Jurkat, Clone E6-1 (cell line): ENCODE data around the gene XK.
A peak's percentile ranks its signal among the peaks of the same experiment; 100 is the strongest.

ENCODE experiments used
- DNase-seq: peaks from one replicate; pipeline ENCODE4 v3.0.0-alpha.2; 2011; ENCODE audit warnings: low read depth, low spot score
- H3K4me3 ChIP-seq: 2 replicates; pipeline ENCODE4 v1.5.1; 2011; ENCODE audit warnings: mild to moderate bottlenecking, low read length, control low read depth, moderate library complexity

Gene XK

DNA sequence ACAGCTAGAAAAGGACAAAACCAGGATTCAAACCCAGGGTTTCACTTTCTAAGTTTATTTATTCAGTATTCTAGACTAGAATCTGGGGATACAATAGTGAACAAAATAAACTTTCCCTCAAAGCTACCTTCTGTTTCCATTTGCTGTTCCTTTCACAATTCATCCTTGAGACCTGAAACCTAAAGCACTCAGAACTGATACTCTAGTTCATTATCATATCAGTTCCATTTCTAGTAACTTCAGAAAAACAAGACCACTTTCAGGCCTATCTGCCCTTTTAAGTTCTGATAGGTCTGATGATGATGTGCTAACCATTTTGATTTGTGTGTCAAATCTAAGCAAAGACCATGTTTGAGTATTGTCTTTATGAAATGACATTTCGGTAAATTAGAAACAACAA lies 7.8 kb upstream of the XK start:
- DNase-seq: no peak
- no peak overlapping the region for H3K4me3 ChIP-seq

DNA sequence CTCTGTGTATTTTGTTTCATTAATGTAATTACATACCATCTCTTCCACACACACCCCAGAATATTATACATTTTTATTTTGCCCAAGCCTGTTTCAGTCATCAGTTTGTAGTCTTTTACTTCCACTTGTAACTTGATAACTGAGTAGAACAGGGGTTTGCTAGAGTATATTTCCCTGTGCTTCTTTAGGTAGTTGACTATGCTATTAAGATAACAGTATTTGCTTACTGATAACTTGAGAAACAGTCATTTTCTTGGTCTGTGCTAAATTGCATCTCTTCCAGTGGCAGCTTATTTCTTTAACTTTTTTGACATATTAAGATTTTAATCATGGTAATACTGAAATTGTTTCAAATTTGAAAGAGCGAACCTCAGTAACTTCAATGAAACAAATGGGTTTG lies 7.0 kb upstream of the XK start:
- H3K4me3 ChIP-seq: no peak overlapping the region
- no peak for DNase-seq

DNA sequence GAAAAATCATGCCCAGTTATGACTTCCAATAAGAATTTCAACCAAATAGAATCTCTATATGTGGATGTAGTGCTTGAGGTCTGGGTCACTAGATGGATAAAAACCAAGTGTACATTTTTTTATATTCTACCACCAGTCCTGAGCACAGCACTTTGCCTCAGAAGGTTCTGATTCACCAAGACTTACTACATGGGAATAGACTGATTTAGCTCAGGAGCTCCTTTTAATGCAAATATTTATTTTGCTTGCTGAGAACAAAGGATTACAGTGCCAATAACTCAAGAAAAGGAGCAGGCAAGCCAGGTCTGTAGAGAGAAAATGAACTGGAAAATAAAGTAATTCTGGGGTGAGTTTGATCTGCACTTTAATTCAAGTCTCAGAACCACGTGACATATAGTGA lies 6.4 kb upstream of the XK start:
- H3K4me3 ChIP-seq: no peak overlapping the region

DNA sequence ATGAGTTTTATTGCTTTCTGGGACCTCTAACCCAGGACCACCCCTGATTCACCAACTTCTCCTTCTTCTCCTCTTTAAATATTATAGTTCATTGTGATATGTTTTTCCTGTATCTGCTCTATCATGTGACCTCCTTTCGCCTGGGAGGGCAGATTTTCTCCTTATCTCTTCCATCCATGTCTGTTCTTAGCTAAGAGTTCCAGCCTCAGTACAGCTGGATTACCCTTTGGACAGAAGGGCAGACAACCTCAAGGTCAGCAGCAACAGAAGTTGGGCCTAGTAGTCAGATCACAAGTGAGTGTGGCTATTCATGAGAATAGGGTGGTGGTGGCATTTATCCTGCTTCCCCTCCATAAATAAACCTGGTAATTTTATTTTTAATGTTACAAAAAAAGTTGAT lies 5.7 kb upstream of the XK start:
- H3K4me3 ChIP-seq: no peak overlapping the region
- no peak for DNase-seq

More for the DNA sequence above, 6.4 kb upstream of the XK start:
- no peak for DNase-seq

DNA sequence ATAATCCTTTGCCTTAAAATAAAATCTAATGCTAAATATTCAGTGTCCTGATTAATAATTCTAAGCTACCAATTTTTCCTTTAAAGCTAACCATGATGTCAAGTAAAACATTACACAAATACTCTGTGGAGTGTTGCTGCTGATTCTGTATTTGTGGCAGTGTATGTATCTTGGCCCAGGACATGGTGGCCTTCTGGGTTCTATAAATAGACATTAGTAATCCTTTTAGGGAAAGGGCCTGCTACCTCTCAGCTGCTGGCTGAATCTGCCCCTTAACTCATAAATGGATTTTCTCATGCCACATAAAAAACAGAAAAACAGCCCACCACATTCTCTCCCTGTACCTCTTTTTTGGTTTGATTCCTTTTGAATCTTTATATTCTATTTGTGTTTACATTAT lies 1.2 kb upstream of the XK start:
- H3K4me3 ChIP-seq: no peak overlapping the region

DNA sequence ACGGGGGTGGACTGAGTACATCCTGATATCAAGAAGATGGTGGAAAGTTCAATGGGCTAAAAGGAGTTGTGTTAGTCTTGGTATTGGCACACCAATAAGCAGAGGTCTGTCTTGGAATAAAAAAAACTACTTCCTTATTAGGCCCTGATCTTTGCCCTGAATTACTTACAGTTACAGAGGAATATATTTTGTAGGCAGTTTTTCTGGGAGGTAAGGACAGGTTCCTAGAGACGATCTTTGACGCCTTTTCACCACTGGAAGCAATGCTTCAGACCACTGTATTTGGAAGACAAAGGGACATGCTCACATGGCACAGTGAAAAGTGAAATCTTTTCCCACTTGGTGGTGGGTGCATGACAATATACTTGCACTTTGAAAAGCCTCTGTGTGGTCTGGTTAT lies 618 bp upstream of the XK start:
- no peak overlapping the region for H3K4me3 ChIP-seq
- DNase-seq: no peak

More for the DNA sequence above, 1.2 kb upstream of the XK start:
- no peak for DNase-seq

DNA sequence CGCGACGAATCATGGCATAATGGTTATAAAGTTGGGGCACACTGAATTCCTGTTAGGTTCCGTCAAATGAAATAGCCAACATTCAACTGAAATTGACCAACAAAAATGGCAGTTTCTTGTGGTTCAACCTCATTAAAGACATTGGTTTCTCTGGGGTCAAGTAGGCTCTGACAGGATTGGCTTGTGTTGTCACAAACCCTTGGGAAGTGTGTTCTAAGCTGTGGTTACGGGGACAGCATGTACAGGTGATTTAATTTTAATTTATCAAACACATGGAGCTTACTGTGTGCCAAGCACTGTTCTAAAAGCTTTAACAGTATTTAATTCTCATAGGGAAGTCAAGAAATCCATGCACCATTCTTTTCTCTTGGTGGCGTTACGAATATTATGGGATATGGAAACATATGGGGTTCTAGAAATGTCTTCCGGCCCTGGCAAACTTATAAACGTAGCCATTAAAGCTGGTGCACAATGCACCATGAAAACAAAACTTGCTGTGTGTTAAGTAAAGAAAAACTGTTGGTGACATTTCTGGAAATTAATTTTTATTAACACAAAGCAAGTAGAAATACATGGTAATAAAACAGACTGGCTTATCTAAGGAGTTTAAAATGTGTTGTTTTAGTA lies 891 bp downstream of the XK start:
- no peak overlapping the region for H3K4me3 ChIP-seq
- no peak for DNase-seq

DNA sequence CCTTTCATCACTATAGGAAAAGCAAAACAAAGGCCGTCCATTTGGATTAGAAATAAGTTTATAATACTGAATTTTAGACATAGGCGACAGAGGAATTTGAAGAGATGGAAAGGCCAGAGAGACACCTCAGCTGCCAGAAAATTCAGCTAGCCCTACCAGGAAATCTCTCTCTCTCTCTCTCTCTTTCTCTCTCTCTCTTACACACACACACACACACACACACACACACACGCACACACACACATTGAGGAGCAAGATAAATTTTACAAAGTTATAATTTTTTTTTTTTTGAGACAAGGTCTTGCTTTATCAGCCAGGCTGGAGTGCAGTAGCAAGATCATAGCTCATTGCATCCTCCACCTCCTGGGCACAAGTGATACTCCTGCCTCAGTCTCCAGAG lies 1.4 kb downstream of the XK start:
- DNase-seq: no peak

DNA sequence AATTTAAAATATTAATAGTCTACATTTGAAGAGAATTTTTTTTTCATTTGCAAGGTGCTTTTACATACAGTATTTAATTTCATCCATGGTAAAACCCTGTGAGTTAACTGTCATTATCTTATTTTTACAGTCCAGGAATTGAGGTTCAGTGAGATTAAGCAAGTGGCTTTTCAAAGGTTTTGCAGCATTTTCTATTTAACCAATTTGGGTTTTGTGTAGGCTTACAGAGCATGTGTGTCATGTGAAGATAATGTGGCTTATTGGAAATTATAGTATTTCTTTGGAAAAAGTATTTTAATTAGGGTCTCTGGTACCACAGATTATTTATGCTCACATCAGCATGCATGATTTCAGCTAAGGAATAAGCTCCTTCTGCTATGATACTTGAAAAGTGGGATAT lies 4.5 kb downstream of the XK start:
- H3K4me3 ChIP-seq: no peak overlapping the region
- DNase-seq: no peak

More for the DNA sequence above, 1.4 kb downstream of the XK start:
- H3K4me3 ChIP-seq: no peak overlapping the region

DNA sequence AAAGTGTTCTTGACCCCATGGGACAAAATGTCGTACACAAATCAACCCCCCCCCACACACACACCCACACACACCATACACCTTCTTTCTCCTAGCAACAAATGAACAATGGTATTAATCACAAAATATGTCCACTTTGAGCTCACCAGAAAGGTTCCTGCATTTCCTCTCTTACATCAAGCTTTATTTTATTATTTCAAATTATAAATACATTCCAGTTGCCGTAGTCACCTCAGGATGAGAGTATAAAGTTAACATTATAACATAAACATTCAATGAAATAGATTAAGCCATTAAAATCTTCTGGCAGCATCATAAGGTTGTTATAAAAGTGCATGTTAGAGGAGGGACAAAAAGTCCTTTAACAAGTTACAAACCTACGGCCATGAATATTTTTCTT lies 7.3 kb downstream of the XK start:
- DNase-seq: no peak

DNA sequence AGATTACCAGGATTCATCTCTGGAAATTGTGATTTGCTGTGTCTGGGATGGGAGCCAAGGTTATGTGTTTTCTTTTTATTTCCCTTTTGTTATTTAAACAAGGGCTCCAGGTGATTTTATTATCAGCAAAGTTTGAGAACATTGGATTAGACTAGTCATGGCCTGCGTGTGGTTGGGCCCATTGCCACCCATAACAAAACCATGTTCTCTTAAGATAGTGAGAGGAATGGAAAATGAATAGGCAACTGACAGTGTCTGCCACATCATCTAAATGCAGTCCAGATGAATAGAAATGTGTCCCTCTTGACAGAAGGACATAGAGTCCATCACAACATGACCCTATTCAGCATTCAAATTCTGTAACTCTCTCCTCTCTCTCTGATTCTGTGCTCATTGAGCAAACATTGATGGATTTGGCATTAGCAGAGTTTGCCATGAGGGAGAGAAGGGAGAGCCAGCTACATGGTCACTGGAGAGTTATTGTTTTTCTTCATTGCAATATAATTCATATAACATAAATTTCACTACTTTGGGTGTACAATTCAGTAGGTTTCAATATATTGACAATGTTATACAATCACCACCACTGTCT lies 11.7 kb downstream of the XK start:
- no peak overlapping the region for H3K4me3 ChIP-seq
- no peak for DNase-seq

More for the DNA sequence above, 7.3 kb downstream of the XK start:
- no peak overlapping the region for H3K4me3 ChIP-seq

DNA sequence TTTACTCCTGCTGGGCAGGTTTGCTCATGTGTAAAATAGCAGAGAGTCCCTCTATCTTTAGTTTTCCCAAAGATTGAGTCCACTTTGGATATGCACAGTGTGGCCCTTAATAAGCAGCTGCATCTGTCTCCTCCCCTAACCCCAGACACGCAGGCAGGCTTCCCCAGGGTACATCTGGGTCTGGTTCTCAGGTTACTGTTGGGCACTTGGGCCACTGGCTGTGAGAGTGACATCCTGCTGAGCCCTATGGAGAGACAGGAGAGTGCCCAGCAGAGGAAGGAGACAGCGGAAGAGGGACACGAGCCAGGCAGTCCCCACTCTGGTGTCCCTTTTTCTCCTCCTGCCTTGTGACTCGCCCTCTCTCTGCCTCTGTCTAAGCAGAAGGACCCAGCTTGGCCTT lies 16.0 kb downstream of the XK start:
- DNase-seq: no peak
- H3K4me3 ChIP-seq: no peak overlapping the region

DNA sequence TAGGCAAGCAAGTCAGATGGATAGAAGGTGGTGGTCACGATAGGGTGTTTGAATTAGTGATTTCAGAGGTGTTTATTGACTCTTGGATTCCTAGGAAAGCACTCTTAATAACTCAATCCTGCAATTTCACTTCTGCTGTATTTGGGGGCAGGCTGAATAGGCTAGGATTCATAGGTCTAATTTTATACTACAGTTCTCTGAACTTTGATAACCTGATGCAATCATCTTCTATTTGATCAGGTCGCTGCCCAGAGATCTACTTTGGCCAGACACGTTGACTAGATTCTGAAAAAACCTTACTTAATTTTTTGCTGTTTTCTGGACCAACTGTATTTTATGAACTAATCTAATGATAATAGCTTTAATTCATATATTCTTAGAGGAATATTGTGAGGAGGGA lies 26.4 kb downstream of the XK start:
- no peak overlapping the region for H3K4me3 ChIP-seq
- no peak for DNase-seq

DNA sequence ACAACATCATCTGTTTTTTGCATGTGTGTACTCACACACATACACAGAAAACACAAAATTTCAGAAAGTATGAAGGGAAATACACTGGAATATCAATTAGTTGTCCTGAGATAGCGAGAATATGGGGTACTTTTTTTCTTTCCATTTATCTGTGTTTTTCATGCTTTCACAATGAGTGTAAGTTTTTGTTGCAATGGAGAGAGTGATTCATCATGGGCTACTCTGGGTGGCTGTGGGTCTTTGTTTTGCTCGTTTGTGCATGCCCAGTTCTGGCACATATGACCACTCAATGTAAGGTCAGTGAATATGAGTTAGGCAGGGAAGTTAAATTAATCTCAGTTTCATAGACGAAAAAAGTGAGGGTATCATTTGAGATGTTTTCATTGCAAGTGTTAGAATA lies 26.9 kb downstream of the XK start:
- DNase-seq: no peak
- H3K4me3 ChIP-seq: no peak overlapping the region

DNA sequence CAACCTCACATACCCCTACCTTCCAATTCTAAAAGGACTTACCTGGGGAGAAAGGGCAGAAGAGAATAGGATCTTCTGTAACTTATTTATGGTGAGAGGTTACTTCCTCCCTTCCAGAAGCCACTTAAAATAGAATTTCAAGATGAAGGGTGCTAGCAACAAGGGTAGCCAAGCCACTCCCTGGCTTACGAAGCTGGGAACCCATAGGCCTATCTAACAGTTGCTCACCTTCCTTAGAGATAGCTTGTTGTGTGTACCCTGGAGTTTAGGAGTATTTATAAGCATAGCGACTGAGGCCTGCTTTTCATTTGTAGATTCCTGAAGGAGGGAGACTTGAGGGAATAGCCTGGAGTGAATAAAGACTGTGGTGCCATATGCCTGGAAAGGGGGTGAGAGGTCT lies 28.9 kb downstream of the XK start:
- DNase-seq: no peak
- no peak overlapping the region for H3K4me3 ChIP-seq

DNA sequence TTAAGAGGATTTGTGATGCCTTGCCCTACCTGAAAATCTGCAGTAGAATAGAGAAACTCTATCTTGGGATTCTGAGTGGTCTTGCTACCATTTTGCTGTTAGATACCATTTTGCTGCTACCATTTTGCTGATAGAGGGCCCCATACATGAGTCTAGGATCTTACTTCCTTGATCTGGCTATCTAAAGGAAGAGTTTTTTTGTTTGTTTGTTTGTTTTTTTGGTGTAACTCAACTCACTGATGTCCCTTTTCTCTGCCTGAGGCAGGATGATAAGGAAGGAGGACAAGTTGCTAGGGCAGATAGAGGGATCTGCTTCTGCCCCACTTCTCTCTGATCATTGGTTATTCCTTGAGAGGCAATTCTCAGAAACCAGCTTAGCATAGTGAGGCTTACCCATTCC lies 31.0 kb downstream of the XK start:
- DNase-seq: no peak
- no peak overlapping the region for H3K4me3 ChIP-seq

DNA sequence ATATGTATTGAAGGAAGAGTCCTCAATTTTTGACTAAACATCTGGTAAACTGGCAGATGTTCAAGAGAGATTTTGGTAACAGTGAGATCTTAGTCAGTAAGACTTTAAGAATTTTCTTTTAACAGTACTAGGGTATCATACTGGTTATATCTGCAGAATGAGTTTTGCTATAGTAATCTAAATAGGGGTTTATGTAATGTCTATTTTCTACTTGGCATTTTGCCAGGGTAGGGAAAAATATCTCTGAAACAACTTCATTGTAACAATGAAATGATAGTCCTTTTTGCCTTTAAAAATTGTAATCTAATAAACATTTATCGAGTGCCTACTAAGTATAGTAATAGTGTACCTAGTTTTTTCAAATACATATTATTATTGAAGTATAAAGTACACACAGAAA lies 32.1 kb downstream of the XK start:
- H3K4me3 ChIP-seq: no peak overlapping the region
- no peak for DNase-seq

DNA sequence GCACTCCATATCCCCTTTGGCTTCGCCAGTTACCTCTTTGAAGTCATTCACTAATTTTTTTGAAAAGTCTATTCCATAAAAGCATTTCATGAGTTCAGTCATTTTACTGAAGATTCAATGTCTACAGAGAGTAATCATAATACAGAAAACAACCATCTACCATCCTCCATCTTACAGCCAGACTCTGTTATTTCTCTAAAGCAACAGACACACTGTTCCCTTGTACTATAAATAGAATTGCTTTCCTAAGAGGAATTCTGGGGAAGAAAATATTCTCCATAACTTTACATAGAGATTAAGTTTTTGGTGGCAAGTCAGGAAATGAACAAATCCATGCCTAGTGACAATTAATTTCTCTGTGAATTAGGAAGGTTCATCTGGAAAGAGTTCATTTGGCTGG lies 37.0 kb downstream of the XK start:
- no peak for DNase-seq
- H3K4me3 ChIP-seq: no peak overlapping the region

DNA sequence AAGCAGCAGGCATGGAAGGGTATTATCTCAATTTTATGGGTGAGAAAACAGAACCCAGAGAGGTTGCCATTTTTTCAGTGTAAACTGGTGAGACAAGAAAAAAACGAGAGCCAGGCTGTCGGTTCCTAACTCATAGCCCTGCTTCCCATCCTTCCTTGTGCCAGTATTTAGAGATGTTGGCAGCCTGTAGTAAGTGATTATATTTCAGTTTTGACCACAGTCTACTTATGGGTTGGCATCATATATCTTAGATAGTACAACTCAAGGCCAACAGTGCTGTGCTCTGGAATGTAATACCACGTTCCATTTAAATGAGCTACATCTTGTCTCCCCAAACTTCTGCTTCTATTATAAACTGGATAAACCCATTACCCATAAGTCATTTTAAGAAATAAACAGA lies 40.8 kb downstream of the XK start:
- no peak overlapping the region for H3K4me3 ChIP-seq
- no peak for DNase-seq

DNA sequence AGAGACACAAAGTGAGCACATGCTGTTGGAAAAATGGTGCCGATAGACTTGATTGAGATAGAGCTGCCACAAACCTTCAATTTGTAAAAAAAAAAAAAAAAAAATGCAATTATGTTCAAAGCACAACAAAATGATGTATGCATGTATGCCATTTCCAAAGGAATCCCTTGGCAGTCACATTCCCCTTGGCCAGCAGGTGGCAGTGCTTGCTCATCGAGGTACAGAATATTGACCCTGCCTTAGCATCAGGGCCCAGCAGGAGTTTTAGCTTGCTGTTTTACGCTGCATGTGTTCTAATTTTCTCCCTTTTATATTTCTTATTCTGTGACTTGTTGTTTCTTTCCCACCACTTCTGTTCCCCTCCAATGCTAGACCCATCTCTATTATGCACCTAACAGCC lies 59.8 kb downstream of the XK start:
- H3K4me3 ChIP-seq: no peak overlapping the region
- peak; percentile 63 for DNase-seq

DNA sequence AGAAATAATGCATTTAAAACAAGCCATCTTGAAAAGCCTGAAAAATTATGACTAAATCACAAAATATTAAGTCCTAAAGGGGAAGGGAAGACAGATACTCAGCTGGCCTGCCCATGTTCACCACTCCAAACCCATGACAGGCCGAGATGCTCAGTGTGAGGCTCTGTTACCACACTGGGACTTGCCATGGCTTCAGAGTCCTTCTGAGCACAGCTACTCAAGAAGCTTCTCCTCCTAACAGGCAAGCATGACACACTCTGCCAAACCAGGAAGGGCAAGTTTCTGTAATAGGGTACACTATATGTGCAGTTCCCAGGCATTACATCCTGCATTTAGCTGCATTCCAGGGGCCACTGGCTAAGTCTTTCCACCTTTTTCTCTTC lies 60.2 kb downstream of the XK start:
- no peak overlapping the region for H3K4me3 ChIP-seq
- no peak for DNase-seq
